Endothelial cell of umbilical vein (primary cell): ENCODE measurements around the gene CDKN1A.

Source experiments
- CTCF ChIP-seq, 2 donors: IDR thresholded peaks; 1 replicate in 1 of 2; 2 replicates in 1 of 2; pipeline ENCODE4 v1.5.1; 2011; ENCODE audit warnings: low read length in 2 of 2, mild to moderate bottlenecking in 2 of 2, moderate library complexity in 2 of 2, control low read depth in 1 of 2, inconsistent platforms in 1 of 2, low read depth in 1 of 2; ENCODE audit not compliant: insufficient read depth in 1 of 2; ENCODE audit errors: extremely low read depth in 1 of 2
- EZH2 ChIP-seq: IDR thresholded peaks from 2 replicates; pipeline ENCODE4 v1.6.1; 2012; ENCODE audit warnings: borderline replicate concordance, low read depth, mild to moderate bottlenecking, moderate library complexity, low read length, inconsistent platforms; ENCODE audit not compliant: severe bottlenecking
- FOS ChIP-seq: IDR thresholded peaks from 2 replicates; pipeline ENCODE4 v1.6.1; 2011; ENCODE audit warnings: mild to moderate bottlenecking, low read length, moderate library complexity, borderline replicate concordance; ENCODE audit not compliant: insufficient read depth
- GATA2 ChIP-seq: IDR thresholded peaks from 2 replicates; pipeline ENCODE4 v1.7.0; 2011; ENCODE audit warnings: low read depth, mild to moderate bottlenecking, moderate library complexity, mixed read lengths, low read length; ENCODE audit not compliant: insufficient read length, insufficient read depth
- JUN ChIP-seq: IDR thresholded peaks from 2 replicates; pipeline ENCODE4 v1.6.1; 2011; ENCODE audit warnings: borderline replicate concordance, low read depth; ENCODE audit not compliant: insufficient read length, insufficient read depth
- MYC ChIP-seq: IDR thresholded peaks from one replicate; pipeline ENCODE4 v1.6.1; 2011; ENCODE audit warnings: mild to moderate bottlenecking, low read depth, low read length
- POLR2A ChIP-seq: IDR thresholded peaks from 2 replicates; pipeline ENCODE4 v1.6.1; 2012; ENCODE audit warnings: low read depth, mild to moderate bottlenecking, control low read depth, low read length
- POLR2AphosphoS5 ChIP-seq: IDR thresholded peaks from 2 replicates; pipeline ENCODE4 v1.6.1; 2012; ENCODE audit warnings: low read depth, mild to moderate bottlenecking, control low read depth, low read length, moderate library complexity; ENCODE audit not compliant: insufficient read depth
- TF ChIP-seq, protein P1 (sequence below): IDR thresholded peaks from 2 replicates; pipeline ENCODE4 v1.6.1; 2011; ENCODE audit not compliant: insufficient read depth, insufficient read length

DNA sequence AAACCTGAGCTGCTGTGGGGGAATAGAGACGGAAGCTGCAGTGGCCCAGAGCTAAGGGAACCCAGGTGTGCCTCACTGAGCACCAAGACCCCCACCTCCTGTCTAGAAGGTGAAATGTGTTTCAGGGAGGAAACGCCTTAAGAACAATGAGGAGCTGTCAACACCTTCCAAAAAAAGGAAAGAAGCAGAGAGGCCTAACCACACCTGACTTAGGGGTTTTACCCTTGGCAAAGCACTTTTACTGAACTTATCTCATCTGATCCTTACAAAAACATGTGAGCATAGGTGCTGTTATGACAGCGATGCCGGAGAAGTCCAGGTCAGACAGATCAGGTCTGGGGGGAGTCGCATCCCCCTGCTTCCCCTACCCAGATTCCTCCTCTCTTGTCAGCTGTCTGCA, 16.1 kb upstream of the CDKN1A start:
- TF ChIP-seq EZH2: no peak
- no peak for TF ChIP-seq POLR2A
- TF ChIP-seq CTCF (IDR thresholded peaks at IDR 0.05; ENCODE audit: extremely low read depth in 1 of 2, insufficient read depth in 1 of 2, low read depth in 1 of 2, low read length in 2 of 2): no peak
- TF ChIP-seq POLR2AphosphoS5: no peak
- TF ChIP-seq JUN: no peak
- TF ChIP-seq GATA2: no peak
- TF ChIP-seq, protein P1, sequence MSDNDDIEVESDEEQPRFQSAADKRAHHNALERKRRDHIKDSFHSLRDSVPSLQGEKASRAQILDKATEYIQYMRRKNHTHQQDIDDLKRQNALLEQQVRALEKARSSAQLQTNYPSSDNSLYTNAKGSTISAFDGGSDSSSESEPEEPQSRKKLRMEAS: no peak
- no peak for TF ChIP-seq MYC
- no peak for TF ChIP-seq FOS
